Activated T-helper 1 cell treated with Interleukin-2 at 50 U/mL for 16 hours (primary cell): ENCODE data around the gene CA4.

Source experiments
- DNase-seq: peaks from one replicate; pipeline ENCODE4 v3.0.0-alpha.2; 2020; ENCODE audit warnings: low read depth

CA4 gene

DNA sequence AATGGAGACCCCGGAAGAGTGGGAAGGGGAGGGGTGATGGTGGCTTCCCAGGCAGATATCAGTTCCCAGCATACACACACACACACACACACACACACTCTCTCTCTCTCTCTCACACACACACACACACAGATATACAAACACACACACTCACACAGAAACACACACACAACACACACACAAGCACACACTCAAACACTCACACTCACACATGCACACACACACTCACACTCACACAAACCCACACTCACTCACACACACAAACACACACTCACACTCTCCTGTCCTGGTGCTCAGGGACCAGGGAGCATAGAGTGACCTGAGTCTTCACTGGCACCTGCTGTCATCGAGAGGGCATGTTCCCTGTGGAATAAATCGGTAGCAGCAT lies 5.6 kb downstream of the CA4 start:
- DNase-seq, result no peak

DNA sequence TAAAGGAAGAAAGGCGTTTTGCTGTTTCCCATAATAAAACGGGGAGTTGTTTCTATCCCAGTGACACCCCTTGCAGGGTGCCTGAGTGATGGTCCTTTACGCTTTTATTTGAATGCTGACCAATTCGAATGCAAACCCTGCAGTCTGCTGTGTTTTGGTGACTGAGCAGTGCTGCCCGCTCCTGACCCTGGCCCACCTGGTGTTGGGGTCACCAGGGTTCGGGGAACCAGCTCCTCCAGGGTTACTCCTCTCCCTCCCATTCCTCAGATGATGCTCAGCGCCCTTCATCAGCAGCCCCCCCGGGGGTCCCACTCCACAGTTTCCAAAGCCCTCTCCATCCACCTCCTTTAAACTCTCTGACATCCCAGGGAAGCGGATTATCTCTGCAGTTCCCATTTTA lies 6.0 kb downstream of the CA4 start:
- no peak for DNase-seq

- no peak for DNase-seq
Observed at GRCh38 chr17:60156746-60157145, 7.0 kb downstream of the CA4 start.

- no peak for DNase-seq
Observed at GRCh38 chr17:60157487-60158040, 7.8 kb downstream of the CA4 start.

GRCh38 chr17:60158751-60159478 lies 9.1 kb downstream of the CA4 start:
- no peak for DNase-seq

- DNase-seq, result no peak
Observed at GRCh38 chr17:60159479-60159866, 9.7 kb downstream of the CA4 start.

DNA sequence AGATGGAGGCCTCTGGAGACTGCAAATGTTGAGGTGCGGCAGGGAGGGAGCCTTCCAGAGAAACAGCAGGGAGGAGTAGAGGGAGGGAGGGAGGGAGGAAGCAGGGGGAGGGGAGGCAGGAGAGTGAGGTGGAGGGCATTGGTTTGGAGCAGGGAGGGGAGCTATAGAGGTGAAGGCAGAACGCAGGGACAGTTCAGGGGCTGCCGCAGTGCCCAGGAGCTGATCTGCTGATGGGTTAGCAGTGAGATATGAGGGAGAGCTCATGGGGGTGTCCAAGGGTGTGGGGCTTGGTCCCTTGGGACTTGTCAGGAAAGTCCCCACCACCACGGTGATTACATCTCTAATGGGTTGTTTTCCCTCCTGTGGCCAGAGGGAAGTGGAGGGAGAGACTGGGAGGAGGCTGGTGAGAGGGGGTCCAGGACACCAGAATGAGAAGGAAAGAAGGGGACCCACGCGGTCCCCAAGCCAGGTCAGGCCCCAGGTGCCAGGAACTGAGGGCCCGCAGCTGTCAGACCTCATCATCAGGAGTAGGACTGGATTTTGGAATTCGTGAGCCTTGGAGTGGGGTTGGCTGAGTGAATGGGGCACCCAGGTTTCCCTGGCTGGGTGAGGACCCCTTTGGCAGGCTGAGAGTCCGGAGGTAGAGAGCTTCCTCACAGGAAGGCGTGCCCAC lies 11.2 kb downstream of the CA4 start:
- no peak for DNase-seq

DNA sequence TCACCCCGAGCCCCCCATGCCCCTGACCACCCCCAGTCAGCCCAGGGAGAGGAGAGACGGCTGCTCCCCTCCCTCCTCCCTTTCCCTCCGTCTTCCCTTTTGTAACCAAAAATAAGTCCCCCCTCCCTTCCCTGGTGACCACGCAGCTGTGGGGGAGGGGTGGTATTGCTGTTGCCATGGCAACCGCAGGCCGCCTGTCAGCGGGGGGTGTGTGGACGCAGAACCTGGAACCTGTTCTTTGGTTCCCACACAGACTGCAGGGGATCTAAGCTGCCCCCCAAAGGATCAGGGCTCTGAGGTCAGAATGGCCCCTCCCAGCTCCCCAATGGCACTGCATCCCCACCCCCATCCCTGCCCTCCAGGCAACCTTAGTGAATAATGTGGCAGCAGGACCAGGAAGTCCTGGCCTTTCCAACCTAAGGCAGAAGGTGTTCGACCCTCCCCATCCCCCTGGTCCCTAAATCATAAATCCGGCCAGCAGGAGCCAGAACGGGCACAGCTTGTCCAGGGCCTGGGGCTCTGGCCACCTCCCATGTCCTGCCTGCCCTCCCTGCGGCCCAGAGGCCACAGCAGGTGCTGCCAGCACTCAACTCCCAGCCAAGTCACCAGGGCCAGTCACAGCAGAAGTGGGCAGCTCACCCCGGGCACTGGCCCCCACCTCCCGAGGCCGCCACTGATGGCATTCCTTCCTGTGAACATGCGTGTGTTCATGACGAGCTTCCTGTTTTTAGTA lies 12.0 kb downstream of the CA4 start:
- DNase-seq, result no peak

GRCh38 chr17:60163108-60163784 lies 13.5 kb downstream of the CA4 start:
- DNase-seq, result no peak

GRCh38 chr17:60164164-60164563 lies 14.4 kb downstream of the CA4 start:
- DNase-seq, result no peak

GRCh38 chr17:60164697-60165096 lies 14.9 kb downstream of the CA4 start:
- DNase-seq, result no peak

GRCh38 chr17:60165223-60165622 lies 15.4 kb downstream of the CA4 start:
- no peak for DNase-seq

DNA sequence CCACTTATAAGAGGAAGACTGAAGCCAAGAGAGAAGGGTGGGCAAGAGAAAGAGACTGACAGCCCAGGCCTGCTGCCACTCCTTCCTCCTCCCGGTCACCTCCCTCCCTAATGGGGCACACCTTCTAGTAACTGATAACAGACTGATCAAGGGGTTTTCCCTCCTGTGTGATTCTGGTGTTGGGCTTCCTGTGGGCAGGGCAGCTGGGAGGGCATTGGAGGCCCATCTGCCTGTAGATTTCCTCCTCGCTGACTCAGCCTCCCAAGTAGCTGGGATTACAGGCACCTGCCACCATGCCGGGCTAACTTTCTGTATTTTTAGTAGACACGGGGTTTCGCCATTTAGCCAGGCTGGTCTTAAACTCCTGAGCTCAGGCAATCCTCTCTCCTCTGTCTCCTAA lies 16.2 kb downstream of the CA4 start:
- no peak for DNase-seq

DNA sequence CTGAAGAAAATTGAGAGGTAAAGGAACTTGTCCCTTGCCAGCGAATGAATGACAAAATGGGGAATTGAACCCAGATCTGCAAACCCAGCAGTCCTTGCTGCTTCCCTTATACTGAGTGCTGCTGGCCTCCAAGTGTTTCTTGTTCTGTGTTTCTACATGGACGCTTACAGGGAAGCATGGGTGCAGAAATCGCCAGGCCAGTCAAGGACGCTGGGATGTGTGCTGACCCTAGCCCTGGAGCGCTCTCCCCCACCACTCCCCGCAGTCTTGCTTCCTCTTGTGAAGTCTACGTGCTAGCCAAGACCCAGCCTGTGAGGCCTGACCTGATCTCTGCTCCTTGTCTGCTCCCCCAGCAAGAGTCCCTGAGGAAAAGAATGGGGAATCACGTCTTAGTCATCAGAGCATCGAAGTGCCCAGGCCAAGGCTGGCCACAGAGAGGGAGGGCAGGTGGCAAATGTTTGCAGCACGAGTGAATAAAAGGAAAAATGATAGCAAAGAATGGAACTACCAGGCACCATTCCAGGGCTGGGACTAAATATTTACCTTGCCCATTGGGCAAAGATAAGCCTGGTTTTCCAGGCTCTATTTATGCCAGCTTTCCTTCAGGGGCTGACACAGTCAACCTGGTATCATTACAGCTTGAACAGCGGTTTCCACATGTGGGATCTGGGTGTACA lies 17.4 kb downstream of the CA4 start:
- DNase-seq, result no peak

DNA sequence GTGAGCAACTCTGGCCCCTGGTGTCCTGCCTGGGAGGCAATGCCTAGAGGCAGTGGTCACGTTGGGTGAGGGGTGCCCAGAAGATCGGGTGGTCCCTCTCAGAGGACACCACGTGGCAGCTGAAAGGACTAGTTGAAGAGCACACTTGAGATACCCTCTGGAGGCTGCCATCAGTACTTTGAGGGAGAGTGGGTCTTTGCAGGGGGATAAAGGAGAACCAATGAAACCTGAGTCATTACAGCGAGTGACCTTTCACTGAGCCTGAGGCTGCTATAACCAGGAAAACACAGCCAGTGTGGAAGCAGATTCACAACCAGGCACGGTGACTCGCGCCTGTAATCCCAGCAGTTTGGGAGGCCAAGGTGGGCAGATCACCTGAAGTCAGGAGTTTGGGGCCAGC lies 18.9 kb downstream of the CA4 start:
- no peak for DNase-seq

DNA sequence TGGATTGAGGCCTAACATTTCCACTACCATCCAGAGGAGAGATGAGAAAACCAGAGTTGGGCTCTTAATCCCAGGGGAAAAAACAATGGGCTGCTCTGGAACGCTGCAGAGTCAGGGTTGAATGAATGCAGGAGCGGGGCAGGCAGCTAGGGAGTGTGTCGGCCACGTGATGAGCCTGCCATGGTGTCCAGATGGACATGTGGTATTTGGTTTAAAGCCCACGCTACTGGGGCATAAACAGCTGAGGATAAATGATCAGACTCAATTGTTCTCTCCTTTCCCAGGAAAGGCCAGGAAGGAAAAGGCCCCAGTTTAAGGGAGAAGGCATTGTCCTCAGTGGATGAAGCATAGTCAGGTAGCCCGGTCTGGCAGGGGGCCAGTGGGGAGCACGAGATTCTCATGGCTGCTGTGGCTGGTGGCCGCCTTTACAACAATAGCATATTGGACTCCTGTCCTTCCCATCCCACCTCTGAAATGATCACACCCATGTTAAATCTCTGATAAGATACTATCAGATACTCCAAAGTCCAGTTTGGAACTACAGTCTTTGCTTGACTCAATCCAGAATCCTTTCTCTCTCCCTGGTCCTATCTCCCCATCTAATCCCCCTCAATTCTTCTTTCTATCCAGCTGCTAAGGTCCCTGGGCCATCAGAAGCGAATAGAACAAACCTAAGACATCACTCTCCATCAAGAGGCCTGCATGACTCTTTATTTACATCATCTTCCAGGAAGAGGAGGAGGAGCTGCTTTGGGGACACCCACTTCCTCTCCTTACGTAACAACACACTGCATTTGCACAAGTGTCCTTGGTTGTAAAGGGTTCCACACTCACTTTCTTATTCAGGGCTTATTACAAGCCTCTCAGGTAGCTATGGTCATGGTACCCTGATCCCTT lies 20.4 kb downstream of the CA4 start:
- DNase-seq, result no peak

- no peak for DNase-seq
Observed at GRCh38 chr17:60170835-60171752, 21.3 kb downstream of the CA4 start.

DNA sequence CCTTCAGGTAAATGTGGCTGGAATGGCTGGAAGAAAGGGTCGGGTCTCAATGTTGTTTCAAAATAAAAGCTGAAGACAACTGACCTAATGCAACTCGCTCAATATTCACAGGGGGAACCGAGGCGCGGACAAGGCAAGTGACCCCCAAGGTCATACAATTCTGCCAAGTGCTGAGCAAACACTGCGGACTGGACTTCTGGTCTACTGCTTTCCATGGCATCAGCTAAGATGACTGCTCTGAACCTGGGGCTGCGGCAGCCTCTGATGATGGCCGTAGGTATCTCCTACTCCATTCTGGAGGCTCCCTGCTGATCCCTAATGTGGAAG lies 21.9 kb downstream of the CA4 start:
- no peak for DNase-seq

- DNase-seq, result no peak
Observed at GRCh38 chr17:60173304-60173819, 23.6 kb downstream of the CA4 start.

- no peak for DNase-seq
Observed at GRCh38 chr17:60174035-60174434, 24.3 kb downstream of the CA4 start.
